HG03354 (cell line): ENCODE measurements around the gene LYPD5.

Experiments
- ATAC-seq: cut with Tn5 transposase; IDR thresholded peaks from one replicate; pipeline ENCODE4 v1.9.1; 2021; ENCODE audit warnings: mild to moderate bottlenecking; ENCODE audit not compliant: unreplicated experiment, poor library complexity, severe bottlenecking

Gene LYPD5

GRCh38 chr19:43760941-43761340, 41.3 kb downstream of the LYPD5 start:
- ATAC-seq = no peak

- ATAC-seq = no peak
Observed at GRCh38 chr19:43759515-43759914, 42.7 kb downstream of the LYPD5 start.

- ATAC-seq = peak; percentile 24
Observed at GRCh38 chr19:43755256-43755801, 46.9 kb downstream of the LYPD5 start.

GRCh38 chr19:43754503-43755255, 47.6 kb downstream of the LYPD5 start, which contains the start of gene SMG9:
Gene SMG9 (minus strand): TSS chr19:43754962. CDS start chr19:43750741, 4,221 bp downstream.
- peak; percentile 59 for ATAC-seq

GRCh38 chr19:43754253-43754502, 48.1 kb downstream of the LYPD5 start:
- no peak for ATAC-seq

- no peak for ATAC-seq
Observed at GRCh38 chr19:43752287-43752875, 49.9 kb downstream of the LYPD5 start.

- ATAC-seq = no peak
Observed at GRCh38 chr19:43751466-43752220, 50.6 kb downstream of the LYPD5 start.

GRCh38 chr19:43749898-43750297, 52.3 kb downstream of the LYPD5 start:
- no peak for ATAC-seq

GRCh38 chr19:43749152-43749551, 53.1 kb downstream of the LYPD5 start:
- ATAC-seq = no peak

- ATAC-seq = no peak
Observed at GRCh38 chr19:43748685-43749084, 53.6 kb downstream of the LYPD5 start.

GRCh38 chr19:43748205-43748594, 54.0 kb downstream of the LYPD5 start:
- no peak for ATAC-seq

GRCh38 chr19:43747557-43748204, 54.6 kb downstream of the LYPD5 start:
- no peak for ATAC-seq
